MCF 10A (cell line): Measurements from ENCODE around the gene CHD1. TPM values are rescaled to one million over a fixed set of nuclear protein-coding genes. Genes with fewer than 3 reads are reported as not detected.
A peak's percentile ranks its signal among the peaks of the same experiment; 100 is the strongest.

Experiments used
- BruUV-seq: library from RNA; stranded (reverse); fragments of 400-500 nt; replicated peaks from 2 replicates; lab custom pipeline; 2021; lab: Mats Ljungman, UMichigan
- CTCF ChIA-PET: fragments of 300-600 bp; sonication (Branson Sonifier 250); formaldehyde crosslinking; extraction: SDS; loops from one replicate; lab custom pipeline; 2021; ENCODE audit warnings: antibody characterized with exemption, inconsistent platforms; lab: Yijun Ruan, JAX
- POLR2A ChIA-PET: fragments of 300-600, 350-650 bp; sonication (Branson Sonifier 250); formaldehyde crosslinking; extraction: SDS; loops from one replicate; lab custom pipeline; 2020; ENCODE audit warnings: antibody characterized with exemption, inconsistent platforms; lab: Yijun Ruan, JAX
- DNase-seq: peaks from one replicate; pipeline ENCODE4 v3.0.0-alpha.2; 2018; ENCODE audit not compliant: unreplicated experiment
- H3K27ac Mint-ChIP-seq: one replicate; pipeline ENCODE4 v1.8.0; 2022; ENCODE audit warnings: mild to moderate bottlenecking, low read depth, mixed read lengths; ENCODE audit not compliant: unreplicated experiment
- H3K27me3 Mint-ChIP-seq: one replicate; pipeline ENCODE4 v1.8.0; 2022; ENCODE audit warnings: mixed read lengths; ENCODE audit not compliant: insufficient read depth, unreplicated experiment
- H3K36me3 Mint-ChIP-seq: one replicate; pipeline ENCODE4 v1.8.0; 2022; ENCODE audit warnings: mild to moderate bottlenecking, moderate library complexity, mixed read lengths; ENCODE audit not compliant: insufficient read depth, unreplicated experiment
- H3K4me1 Mint-ChIP-seq: one replicate; pipeline ENCODE4 v1.8.0; 2022; ENCODE audit warnings: mixed read lengths; ENCODE audit not compliant: insufficient read depth, unreplicated experiment
- H3K4me3 Mint-ChIP-seq: one replicate; pipeline ENCODE4 v1.8.0; 2022; ENCODE audit warnings: mild to moderate bottlenecking, moderate library complexity, mixed read lengths; ENCODE audit not compliant: unreplicated experiment
- H3K9me3 Mint-ChIP-seq: one replicate; pipeline ENCODE4 v1.8.0; 2022; ENCODE audit warnings: mixed read lengths; ENCODE audit not compliant: unreplicated experiment
- intact Hi-C: fragments of 100-400 bp; cut with micrococcal nuclease; formaldehyde crosslinking; loops from 2 replicates; pipeline ENCODE4 v1.14.1; 2022
- total RNA-seq: library from RNA; stranded (reverse); gene quantifications from 2 replicates; pipeline ENCODE4 v1.2.3, GENCODE V29; 2022
- TF ChIP-seq, protein P1 (sequence below): fragments of 200-600 bp; IDR thresholded peaks from one replicate; pipeline ENCODE4 v1.8.0; 2022; ENCODE audit warnings: antibody characterized with exemption, mild to moderate bottlenecking; ENCODE audit not compliant: unreplicated experiment

CHD1 gene
- total RNA-seq, 1 experiment from 2014 or later, result 54.7 TPM

DNA sequence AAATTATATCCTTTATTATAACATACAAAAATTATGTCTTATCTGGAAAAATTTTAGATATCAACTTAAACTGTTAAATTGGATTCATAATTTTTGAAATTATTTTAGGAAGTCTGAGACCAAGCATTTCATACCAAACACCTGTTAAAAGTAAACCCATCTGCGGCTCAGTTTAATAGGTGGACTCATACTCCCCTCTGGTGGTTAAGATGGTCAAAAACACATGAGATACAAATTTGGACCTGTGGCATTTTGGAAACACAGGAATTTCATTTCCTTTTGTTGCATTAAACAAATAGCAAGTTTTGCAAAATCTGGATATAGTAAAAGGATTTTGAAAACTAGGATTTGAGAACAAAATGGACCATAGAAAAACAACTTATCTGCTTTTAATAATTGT is 101.6 kb downstream of the CHD1 start:
- CTCF ChIA-PET, result interaction anchor here (1.1 to 1.3 kb wide), 2 partner anchors 31 to 1639 kb away, joined by 3 read pairs; no protein-coding TSS in a partner anchor
- no peaks in the 10 kb centered on the region for H3K36me3 Mint-ChIP-seq
- intact Hi-C loops, result loop anchor here (1.0 to 10.0 kb wide), 4 partner anchors 52 to 1958 kb away; partner anchors contain the start of gene RIOK2

DNA sequence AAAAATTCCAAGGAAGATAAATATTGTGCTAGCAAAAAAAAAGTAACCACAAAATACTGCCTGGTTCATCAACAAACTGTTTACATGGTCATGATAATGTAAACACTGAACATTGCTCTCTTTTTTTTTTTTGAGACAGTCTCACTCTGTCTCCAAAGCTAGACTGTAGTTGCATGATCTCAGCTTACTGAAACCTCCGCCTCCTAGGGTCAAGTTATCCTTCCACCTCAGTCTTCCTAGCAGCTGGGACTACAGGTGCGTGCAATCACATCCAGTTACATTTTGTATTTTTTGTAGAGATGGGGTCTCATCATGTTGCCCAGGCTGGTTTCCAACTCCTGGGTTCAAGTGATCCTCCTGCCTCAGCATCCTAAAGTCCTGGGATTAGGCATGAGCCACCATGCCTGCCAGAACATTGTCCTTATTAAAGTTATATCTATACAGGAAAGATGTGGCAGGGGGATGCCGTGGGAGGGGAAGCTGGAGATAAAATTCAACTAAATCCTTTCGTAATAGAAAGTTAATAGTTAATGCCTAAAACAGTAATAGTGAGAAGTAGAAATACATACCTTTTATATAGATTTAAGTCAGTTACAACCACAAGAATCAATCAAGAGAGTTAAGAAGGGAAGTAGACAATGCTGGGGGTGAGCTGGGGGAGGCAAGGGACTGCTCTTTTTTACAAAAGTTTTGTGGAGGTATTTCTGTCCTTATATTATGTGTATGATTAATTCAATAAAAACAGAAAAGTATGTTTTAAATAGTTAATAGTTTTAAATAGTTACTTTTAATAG is 103.0 kb downstream of the CHD1 start:
- TF ChIP-seq, protein P1, sequence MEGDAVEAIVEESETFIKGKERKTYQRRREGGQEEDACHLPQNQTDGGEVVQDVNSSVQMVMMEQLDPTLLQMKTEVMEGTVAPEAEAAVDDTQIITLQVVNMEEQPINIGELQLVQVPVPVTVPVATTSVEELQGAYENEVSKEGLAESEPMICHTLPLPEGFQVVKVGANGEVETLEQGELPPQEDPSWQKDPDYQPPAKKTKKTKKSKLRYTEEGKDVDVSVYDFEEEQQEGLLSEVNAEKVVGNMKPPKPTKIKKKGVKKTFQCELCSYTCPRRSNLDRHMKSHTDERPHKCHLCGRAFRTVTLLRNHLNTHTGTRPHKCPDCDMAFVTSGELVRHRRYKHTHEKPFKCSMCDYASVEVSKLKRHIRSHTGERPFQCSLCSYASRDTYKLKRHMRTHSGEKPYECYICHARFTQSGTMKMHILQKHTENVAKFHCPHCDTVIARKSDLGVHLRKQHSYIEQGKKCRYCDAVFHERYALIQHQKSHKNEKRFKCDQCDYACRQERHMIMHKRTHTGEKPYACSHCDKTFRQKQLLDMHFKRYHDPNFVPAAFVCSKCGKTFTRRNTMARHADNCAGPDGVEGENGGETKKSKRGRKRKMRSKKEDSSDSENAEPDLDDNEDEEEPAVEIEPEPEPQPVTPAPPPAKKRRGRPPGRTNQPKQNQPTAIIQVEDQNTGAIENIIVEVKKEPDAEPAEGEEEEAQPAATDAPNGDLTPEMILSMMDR, result no peak
- no peak overlapping the region for H3K4me3 Mint-ChIP-seq
- intact Hi-C loops, result loop anchor here (2.0 to 10.0 kb wide), 3 partner anchors 51 to 1641 kb away; partner anchors contain the start of gene RIOK2
- no peaks in the 10 kb centered on the region for H3K27me3 Mint-ChIP-seq
- no peak overlapping the region for H3K27ac Mint-ChIP-seq
- ChIA-PET CTCF (interaction anchor here (0.6 to 1.1 kb wide), 3 partner anchors 57 to 1637 kb away, joined by 3 to 6 read pairs (median 3); no protein-coding TSS in a partner anchor), POLR2A (no interaction called here)
- no peaks in the 10 kb centered on the region for H3K9me3 Mint-ChIP-seq
- no TSS peak for BruUV-seq
- no peak for DNase-seq
- no peaks in the 10 kb centered on the region for H3K36me3 Mint-ChIP-seq
- H3K4me1 Mint-ChIP-seq, result no peaks in the 10 kb centered on the region

More for the DNA sequence above, 101.6 kb downstream of the CHD1 start:
- H3K9me3 Mint-ChIP-seq, result no peaks in the 10 kb centered on the region
- TF ChIP-seq, protein P1, result peak; percentile 57
- no peaks in the 10 kb centered on the region for H3K4me1 Mint-ChIP-seq
- H3K27me3 Mint-ChIP-seq, result no peaks in the 10 kb centered on the region
- no peak overlapping the region for H3K27ac Mint-ChIP-seq
- H3K4me3 Mint-ChIP-seq, result no peak overlapping the region
- DNase-seq, result peak; percentile 60
- BruUV-seq, result no TSS peak
- POLR2A ChIA-PET, result interaction anchor here (1.0 kb wide), 1 partner anchor 102 kb away, joined by 3 read pairs; no protein-coding TSS in a partner anchor

DNA sequence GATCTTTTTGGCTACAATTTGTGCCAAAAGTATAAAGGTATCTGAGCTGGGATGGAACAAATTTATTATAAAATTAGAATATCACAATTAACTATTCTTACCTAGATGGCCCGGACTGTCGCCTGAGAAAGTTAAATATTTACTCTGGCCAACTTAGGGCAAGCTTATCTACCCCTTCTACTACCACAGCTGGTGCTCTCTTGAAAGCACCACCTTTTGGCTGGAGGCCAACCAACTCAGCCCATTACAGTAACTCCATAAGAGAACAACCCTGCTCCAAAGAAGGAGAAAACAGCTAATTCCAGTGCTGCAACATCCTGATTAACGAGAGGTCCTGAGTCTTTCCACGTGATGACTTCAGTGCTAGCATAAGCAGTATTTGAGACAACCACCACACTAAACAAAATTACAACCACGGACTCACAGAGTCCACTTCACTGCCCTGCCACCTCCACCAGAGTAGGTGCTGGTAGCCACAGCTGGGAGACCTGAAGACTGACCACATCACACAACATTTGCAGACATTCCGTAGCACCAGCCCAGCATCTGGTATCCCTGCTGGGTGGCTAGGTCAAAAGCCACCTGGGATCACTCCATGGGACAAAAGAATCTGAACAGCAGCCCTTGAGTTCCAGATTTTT is 112.1 kb downstream of the CHD1 start:
- peak; percentile 20 for DNase-seq
- BruUV-seq, result no TSS peak
- POLR2A ChIA-PET, result no interaction called here
- Mint-ChIP-seq H3K27me3 (no peaks in the 10 kb centered on the region), H3K4me1 (no peaks in the 10 kb centered on the region), H3K9me3 (no peaks in the 10 kb centered on the region), H3K36me3 (no peaks in the 10 kb centered on the region), H3K4me3 (no peak overlapping the region), H3K27ac (no peak overlapping the region)
- CTCF ChIA-PET, result interaction anchor here (0.5 to 0.7 kb wide), 2 partner anchors 121 to 1873 kb away, joined by 3 read pairs; no protein-coding TSS in a partner anchor
- TF ChIP-seq, protein P1, result no peak
- intact Hi-C loops, result no loop called here

DNA sequence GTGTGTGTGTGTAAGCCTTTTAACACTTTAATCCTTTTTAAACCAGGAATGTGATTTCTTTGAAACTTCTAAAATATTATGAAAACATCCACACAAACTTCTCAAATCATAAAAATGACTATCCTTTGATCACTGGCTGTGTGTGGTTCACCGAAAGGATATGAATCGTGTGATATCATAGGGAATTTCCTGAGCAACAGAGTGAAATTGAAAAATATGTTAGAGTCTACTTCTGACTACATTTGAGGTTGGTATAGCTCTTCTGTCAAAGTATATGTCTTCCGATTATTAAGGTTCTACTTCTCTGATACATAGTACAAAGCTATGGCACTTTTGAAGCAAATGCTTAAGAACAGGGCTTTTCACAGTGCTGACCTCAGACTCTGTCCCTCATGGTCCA is 115.1 kb downstream of the CHD1 start:
- intact Hi-C loops, result no loop called here
- Mint-ChIP-seq H3K4me1 (no peaks in the 10 kb centered on the region), H3K36me3 (no peaks in the 10 kb centered on the region), H3K4me3 (no peak overlapping the region), H3K9me3 (no peaks in the 10 kb centered on the region), H3K27me3 (no peaks in the 10 kb centered on the region), H3K27ac (no peak overlapping the region)
- BruUV-seq, result no TSS peak
- no peak for DNase-seq
- POLR2A ChIA-PET, result no interaction called here
- CTCF ChIA-PET, result interaction anchor here (0.6 to 0.7 kb wide), 3 partner anchors 12 to 16 kb away, joined by 3 to 4 read pairs (median 3); no protein-coding TSS in a partner anchor
- TF ChIP-seq, protein P1, result no peak
